Left colon (tissue), 2 donors: ENCODE measurements around the gene ADGRG4. TPM values are rescaled to one million over a fixed set of nuclear protein-coding genes. Genes with fewer than 3 reads are reported as not detected.

Experiments used
- ATAC-seq: fragments of 200-7000 bp; cut with Tn5 transposase; one replicate; pipeline ENCODE4 v1.9.1; 2020; ENCODE audit warnings: mild to moderate bottlenecking, moderate library complexity
- DNase-seq, 2 donors: peaks; one replicate each; pipeline ENCODE4 v3.0.0-alpha.2; 2020
- intact Hi-C, 2 donors: fragments of 100-400 bp; cut with DNase I in 1 of 2; cut with micrococcal nuclease in 1 of 2; formaldehyde crosslinking; loops; one replicate each; pipeline versions ENCODE4 v1.11.2 to v1.14.0; 2022; cut with DNase I, micrococcal nuclease
- total RNA-seq, 2 donors: library from RNA; stranded (reverse); fragmentation: NEBNext Ultra II Directional; extraction: Animal tissue kit (Norgen Biotek cat#: 25700); gene quantifications; one replicate each; pipeline ENCODE4 v1.2.1, GENCODE V29; 2021
- donor health status: DM: no; HTN: no; CAD: no.
- donor health status: DM: yes; HTN: yes; CAD: no.

Gene ADGRG4
- total RNA-seq, 2 donors from 2014 or later: 0.03 to 0.17 TPM

GRCh38 chrX:136450050-136450830 is 149.5 kb downstream of the ADGRG4 start:
- intact Hi-C loops: no loop called here
- ATAC-seq: no peak
- no peak for DNase-seq

- intact Hi-C loops: no loop called here
- no peak for DNase-seq
- no peak for ATAC-seq
These were observed 151.9 kb downstream of the ADGRG4 start for GRCh38 chrX:136452614-136453013.

GRCh38 chrX:136453114-136453513 is 152.4 kb downstream of the ADGRG4 start:
- ATAC-seq (no peak), DNase-seq (no peak)
- intact Hi-C loops: no loop called here

- no peak for DNase-seq
- intact Hi-C loops: no loop called here
- ATAC-seq: no peak
These were observed 153.0 kb downstream of the ADGRG4 start for GRCh38 chrX:136453771-136454170.

- ATAC-seq (no peak), DNase-seq (no peak)
- intact Hi-C loops: no loop called here
These were observed 155.4 kb downstream of the ADGRG4 start for GRCh38 chrX:136456133-136456532.

GRCh38 chrX:136457303-136457917 is 156.6 kb downstream of the ADGRG4 start:
- no peak for ATAC-seq
- intact Hi-C loops: no loop called here
- DNase-seq: no peak

- peak; percentile 79 for ATAC-seq
- DNase-seq: peak in 1 of 2 donors; percentile 6
- intact Hi-C loops: no loop called here
These were observed 163.8 kb downstream of the ADGRG4 start for GRCh38 chrX:136464589-136464988.

Other genes starting within 250 kb of the ADGRG4 start
- 100 to 1,000 TPM in 1 of 2 donors, 10 to 100 TPM in 1; 24.8 to 175 TPM for gene FHL1, start 153.4 kb upstream of the ADGRG4 start, total RNA-seq
- gene MAP7D3, start 49.6 kb upstream of the ADGRG4 start, total RNA-seq: 1 to 10 TPM; 1.4 to 4.1 TPM
- gene BRS3, start 187.0 kb downstream of the ADGRG4 start, total RNA-seq: not detected
- 10 to 100 TPM; 30.4 to 35.3 TPM for gene HTATSF1, start 196.6 kb downstream of the ADGRG4 start, total RNA-seq
- gene VGLL1, start 231.3 kb downstream of the ADGRG4 start, total RNA-seq: not detected